PFSK-1 (cell line): Measurements from ENCODE around the gene PHACTR2.

Experiments used
- POLR2AphosphoS5 ChIP-seq: IDR thresholded peaks from 2 replicates; pipeline ENCODE4 v1.6.1; 2012; ENCODE audit warnings: low read depth, mild to moderate bottlenecking, control low read depth, low read length, moderate library complexity
- SIN3A ChIP-seq: IDR thresholded peaks from 2 replicates; pipeline ENCODE4 v1.6.1; 2012; ENCODE audit warnings: mild to moderate bottlenecking, low read length, moderate library complexity, borderline replicate concordance; ENCODE audit not compliant: insufficient read depth
- TAF1 ChIP-seq: IDR thresholded peaks from 2 replicates; pipeline ENCODE4 v1.6.1; 2012; ENCODE audit warnings: low read length, control low read depth, borderline replicate concordance; ENCODE audit not compliant: insufficient read depth
- TF ChIP-seq, protein P1 (sequence below), 2 experiments: IDR thresholded peaks; 2 replicates each; pipeline versions ENCODE4 v1.6.1 to v1.8.0; 2011 to 2012; ENCODE audit warnings: low read depth in 2 of 2, low read length in 2 of 2, control low read depth in 1 of 2, inconsistent platforms in 1 of 2, mild to moderate bottlenecking in 1 of 2, moderate library complexity in 1 of 2; ENCODE audit not compliant: insufficient read depth in 1 of 2

DNA sequence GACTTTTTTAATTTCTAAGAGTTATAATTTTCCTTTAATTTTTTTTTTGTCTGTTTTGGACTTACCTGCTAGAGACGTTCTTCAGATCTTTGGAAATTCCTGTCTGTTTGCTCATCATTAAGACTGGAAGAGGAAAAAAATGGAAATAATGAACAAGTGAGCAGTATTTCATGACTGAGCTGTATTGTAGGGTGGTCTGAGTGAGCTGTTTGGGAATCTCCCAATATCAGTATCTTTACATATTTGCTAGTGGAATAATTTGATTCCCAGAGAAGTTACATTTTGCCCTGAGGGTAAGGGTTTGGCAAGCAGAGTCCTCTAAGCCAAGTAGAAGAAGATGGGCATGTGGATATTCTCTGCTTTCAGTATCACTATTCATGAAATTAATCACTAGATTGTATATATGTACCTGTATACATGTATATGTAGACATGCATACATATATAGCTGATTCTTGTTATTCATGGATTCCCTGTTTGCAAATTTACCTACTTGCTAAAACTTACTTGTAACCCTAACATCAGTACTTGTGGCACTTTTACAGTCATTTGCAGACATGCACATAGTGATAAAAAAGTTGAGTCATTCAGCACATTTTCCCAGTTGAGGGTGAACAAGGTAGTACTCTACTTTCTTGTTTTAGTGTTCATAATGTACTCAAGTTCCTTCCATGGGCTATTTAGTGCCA is 200.0 kb downstream of the PHACTR2 start:
- TF ChIP-seq TAF1 (no peak), SIN3A (no peak), POLR2AphosphoS5 (no peak)
- TF ChIP-seq, protein P1, sequence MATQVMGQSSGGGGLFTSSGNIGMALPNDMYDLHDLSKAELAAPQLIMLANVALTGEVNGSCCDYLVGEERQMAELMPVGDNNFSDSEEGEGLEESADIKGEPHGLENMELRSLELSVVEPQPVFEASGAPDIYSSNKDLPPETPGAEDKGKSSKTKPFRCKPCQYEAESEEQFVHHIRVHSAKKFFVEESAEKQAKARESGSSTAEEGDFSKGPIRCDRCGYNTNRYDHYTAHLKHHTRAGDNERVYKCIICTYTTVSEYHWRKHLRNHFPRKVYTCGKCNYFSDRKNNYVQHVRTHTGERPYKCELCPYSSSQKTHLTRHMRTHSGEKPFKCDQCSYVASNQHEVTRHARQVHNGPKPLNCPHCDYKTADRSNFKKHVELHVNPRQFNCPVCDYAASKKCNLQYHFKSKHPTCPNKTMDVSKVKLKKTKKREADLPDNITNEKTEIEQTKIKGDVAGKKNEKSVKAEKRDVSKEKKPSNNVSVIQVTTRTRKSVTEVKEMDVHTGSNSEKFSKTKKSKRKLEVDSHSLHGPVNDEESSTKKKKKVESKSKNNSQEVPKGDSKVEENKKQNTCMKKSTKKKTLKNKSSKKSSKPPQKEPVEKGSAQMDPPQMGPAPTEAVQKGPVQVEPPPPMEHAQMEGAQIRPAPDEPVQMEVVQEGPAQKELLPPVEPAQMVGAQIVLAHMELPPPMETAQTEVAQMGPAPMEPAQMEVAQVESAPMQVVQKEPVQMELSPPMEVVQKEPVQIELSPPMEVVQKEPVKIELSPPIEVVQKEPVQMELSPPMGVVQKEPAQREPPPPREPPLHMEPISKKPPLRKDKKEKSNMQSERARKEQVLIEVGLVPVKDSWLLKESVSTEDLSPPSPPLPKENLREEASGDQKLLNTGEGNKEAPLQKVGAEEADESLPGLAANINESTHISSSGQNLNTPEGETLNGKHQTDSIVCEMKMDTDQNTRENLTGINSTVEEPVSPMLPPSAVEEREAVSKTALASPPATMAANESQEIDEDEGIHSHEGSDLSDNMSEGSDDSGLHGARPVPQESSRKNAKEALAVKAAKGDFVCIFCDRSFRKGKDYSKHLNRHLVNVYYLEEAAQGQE (IDR thresholded peaks at IDR 0.05; ENCODE audit: insufficient read depth in 1 of 2, low read depth in 2 of 2, low read length in 2 of 2), result no peak
